GM18520 (cell line): ENCODE measurements around the gene KCTD11.
"Not testable (repeated sequence)": the region's sequence is repeated elsewhere in the genome, so short reads cannot be mapped to it uniquely, and the experiment has no call there.

Experiments
- ATAC-seq: cut with Tn5 transposase; IDR thresholded peaks from one replicate; pipeline ENCODE4 v1.9.1; 2021; ENCODE audit not compliant: unreplicated experiment

The KCTD11 gene

DNA sequence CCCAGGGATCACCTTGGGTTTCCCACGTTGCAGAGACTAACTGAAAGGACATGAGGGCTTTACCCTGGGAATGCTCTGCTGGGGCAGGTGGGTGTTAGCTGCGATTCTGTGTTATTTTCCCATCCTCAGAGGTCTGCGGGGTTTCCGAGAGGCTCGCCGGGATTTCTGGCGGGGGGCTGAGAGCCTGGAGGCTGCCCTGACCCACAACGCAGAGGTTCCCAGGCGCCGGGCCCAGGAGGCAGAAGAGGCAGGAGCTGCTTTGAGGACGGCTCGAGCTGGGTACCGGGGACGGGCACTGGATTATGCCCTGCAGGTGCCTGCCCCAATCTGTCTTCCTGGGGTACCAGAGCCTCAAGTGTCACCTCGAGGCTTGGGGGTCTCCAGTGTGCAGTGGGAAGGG is 8.7 kb upstream of the KCTD11 start:
- ATAC-seq, result no peak

DNA sequence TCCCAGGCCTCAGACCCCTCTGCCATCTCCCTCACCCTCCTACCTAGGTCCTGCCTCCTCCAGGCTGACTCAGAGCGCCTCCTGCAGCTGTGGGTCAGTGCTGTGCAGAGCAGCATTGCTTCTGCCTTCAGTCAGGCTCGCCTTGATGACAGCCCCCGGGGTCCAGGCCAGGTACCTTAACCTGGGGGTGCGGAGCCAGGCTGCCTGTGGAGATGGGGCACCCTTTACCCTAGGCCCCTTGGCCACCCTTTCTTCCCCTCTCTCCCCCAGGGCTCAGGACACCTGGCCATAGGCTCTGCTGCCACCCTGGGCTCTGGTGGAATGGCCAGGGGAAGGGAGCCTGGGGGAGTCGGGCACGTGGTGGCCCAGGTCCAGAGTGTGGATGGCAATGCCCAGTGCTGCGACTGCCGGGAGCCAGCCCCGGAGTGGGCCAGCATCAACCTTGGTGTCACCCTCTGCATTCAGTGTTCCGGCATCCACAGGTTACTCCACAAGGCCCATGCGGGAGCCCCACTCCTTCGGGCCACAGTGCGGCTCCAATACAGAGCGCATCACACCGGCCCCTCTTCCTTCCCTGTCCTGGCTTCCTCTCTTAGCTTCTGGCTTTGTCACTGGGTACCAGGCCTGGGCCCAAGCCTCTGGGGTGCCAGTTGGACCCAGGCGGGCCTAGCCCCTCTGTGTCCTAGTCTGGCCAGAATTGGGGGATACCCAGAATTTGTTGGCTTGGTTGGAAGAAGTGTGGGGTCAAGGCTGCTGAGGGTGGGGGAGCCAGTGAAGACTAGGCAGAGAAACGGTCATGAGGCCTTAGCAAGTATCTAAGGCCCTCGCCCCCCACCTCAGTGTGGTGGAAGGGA is 5.0 kb upstream of the KCTD11 start:
- no peak for ATAC-seq

DNA sequence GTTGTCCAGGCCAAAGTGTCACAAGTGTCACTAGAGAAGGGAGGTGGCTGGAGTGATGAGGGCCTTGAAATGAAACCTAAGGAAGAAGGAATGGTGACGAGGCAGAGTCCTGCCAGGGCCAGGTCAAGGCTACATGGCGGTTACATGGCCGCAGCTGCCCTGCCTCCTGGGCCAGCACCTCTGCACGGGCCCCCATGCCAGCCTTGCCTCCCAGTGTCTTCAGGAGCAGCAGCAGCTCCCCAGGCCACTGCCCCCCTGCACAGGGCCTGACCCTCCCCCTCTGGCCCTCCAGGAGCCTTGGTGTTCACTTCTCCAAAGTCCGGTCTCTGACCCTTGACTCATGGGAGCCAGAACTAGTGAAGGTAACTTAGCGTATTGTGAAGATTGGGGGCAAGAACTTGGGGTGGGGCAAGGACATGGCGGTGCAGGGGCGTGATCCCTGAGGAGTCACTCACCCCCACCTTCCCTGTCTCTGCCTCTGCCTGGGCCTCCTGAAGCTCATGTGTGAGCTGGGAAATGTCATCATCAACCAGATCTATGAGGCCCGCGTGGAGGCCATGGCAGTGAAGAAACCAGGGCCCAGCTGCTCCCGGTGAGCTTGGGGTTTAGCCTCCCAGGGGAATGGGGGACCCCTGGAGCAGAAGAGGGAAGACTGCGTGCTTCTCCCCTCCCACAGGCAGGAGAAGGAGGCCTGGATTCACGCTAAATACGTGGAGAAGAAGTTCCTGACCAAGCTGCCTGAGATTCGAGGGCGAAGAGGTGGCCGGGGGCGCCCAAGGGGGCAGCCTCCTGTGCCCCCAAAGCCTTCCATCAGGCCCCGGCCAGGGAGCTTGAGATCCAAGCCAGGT is 4.1 kb upstream of the KCTD11 start:
- ATAC-seq, result no peak

DNA sequence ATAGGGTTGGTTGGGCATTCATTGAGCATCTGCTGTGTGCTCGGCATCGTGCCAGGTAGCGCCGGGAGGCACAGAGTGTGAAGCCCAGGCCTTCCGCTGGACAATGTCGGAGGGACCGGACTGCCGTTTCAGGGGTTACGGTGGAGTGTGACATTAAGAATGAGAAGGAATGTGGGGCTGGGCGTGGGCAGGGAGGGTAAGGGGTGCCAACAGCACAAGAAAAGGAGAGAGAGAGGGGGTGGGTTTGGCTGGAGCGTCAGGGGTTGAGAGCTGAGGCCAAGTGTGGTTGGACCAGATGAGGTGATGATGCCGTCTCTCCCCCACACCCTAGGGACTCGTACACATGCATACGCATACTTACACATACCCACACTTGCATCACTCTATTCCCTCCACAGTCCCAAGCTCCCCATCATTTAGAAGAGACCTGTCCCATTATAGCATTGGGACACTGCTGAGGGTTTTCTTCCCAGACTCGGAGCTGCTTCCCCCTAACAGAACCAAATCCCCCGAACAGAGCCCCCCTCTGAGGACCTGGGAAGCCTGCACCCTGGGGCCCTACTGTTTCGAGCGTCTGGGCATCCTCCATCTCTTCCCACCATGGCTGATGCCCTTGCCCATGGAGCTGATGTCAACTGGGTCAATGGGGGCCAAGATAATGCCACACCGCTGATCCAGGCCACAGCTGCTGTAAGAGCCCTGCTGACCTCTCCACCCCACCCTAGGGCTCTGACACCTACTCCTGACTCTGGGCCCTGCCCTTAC is 3.3 kb upstream of the KCTD11 start:
- ATAC-seq, result no peak

DNA sequence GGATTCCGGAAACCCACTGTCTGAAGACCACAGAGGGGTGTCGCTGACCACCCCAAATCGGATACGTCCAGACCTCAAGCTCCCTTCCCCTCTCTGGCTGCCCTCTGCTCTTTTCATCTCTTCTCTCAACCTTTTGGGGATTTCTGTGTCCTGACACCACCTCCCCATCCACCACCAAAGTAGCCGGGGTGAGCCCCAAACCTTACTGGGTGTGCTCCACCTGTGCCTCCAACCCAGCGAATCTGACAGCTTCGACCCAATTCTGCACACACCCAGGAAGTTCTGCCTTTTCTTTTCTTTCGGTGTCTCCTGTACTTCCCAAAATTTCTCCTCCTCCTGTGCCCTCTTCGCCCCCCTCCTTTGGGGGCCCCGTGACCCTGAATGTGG is 534 bp downstream of the KCTD11 start:
- no peak for ATAC-seq

DNA sequence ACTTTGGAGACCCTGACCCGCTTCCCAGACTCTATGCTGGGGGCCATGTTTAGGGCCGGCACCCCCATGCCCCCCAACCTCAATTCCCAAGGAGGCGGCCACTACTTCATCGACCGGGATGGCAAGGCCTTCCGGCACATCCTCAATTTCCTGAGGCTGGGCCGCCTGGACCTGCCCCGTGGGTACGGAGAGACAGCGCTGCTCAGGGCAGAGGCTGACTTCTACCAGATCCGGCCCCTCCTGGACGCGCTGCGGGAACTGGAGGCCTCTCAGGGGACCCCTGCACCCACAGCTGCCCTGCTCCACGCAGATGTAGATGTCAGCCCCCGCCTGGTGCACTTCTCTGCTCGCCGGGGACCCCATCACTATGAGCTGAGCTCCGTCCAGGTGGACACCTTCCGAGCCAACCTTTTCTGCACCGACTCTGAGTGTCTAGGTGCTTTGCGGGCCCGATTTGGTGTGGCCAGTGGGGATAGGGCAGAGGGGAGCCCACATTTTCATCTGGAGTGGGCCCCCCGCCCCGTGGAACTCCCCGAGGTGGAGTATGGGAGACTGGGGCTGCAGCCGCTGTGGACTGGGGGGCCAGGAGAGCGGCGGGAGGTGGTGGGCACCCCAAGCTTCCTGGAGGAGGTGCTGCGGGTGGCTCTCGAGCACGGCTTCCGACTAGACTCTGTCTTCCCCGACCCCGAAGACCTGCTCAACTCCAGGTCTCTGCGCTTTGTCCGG is 1.1 kb downstream of the KCTD11 start:
- no peak for ATAC-seq

DNA sequence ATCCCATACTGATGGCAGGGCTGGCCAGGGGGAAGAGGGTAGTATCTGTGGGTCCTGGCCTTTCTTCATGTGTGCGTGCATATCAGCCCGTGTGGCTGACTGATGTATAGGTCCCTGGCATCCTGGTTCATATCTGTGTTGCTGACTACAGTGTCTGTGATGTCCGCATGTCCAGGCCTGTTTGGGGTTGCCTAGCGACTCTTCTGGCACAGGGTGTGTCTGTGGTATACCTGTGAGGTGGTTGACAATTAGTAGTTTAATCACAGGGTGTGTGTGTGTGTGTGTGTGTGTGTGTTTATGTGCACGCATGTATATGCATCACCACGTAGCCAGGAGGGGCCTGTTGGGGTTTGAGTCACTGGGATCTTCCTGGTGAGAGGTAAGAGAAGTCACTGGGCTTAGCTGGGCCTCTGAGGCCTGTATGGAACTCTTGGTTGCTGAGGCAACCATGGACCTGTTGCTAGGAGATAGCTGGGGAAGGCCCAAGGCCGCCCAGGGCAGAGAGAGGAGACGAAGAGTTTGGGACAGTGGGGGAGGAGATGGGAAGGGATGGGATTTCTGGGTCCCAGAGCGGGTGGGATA is 2.4 kb downstream of the KCTD11 start:
- no peak for ATAC-seq

DNA sequence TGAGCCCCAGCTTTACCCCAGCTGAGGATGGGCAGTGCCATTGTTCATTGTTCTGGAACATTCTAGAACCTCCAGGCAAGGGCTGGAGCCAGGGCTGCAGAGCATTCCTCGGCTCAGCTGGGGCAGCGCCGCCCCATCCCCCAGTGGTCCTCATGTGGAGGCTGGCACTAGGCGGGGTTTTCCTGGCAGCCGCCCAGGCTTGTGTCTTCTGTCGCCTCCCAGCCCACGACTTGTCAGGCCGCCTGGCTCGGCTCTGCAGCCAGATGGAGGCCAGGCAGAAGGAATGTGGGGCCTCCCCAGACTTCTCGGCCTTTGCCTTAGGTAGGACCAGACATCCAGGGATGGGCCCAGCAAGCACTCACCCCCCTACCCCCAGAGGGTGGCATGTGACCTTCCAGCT is 3.1 kb downstream of the KCTD11 start, which contains the start of gene TMEM95:
Gene TMEM95 (plus strand): TSS at position 104 of the 400 bp plus-strand sequence. CDS start 49 bp downstream, at position 153.
- ATAC-seq, result no peak

DNA sequence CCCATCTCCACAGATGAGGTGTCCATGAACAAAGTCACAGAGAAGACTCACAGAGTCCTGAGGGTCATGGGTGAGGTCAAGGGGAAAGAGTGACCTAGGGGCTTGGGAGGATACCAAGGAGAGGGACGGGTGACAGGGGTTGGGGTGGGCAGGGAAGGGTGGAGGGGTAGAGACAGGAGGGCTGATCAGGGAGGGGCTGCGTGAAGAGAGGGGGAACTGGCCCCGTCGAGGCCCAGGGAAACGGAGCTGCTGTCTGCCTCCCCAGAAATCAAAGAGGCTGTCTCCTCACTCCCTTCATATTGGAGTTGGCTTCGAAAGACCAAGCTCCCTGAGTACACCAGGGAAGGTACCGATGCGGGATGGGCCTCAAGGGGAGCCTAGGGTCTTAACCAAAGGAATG is 3.6 kb downstream of the KCTD11 start:
- ATAC-seq, result no peak

DNA sequence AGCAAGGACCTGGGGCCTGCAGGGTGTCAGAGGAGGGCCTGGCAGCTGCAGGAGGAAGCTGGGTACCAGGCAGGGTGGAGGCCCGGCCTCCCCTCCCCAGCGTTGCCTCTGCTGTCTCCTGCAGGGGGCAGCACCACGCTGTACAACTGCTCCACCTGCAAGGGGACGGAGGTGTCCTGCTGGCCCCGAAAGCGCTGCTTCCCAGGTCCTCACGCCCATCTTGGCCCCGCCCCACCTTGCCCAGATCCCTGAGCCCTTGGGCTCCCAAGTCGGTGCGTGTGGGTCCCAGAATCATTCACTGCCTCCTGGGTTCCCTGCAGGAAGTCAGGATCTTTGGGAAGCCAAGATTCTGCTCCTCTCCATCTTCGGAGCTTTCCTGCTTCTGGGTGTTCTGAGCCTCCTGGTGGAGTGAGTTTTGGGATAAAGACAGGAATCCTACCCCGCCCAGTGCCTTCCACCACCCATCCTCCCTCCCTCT is 4.1 kb downstream of the KCTD11 start:
- ATAC-seq, result no peak

DNA sequence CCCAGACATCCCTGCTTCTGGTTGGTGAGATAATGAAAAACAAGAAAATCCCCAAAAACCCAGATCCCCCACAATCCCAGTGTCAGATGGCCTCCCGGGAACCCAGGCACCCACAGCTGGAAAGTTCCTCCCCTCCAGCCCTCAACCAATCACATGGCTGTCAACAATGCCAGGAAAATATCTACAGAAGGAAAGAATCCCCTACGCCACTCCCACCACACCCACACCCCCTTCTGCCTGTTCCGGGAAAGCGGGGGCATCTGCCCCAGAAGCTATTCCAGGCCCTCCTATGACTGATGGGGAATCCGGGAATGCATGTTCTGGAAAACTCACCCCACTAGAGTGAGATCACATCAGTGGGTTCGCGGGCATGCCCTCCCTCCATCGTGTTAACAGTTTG is 4.8 kb downstream of the KCTD11 start:
- ATAC-seq, result no peak

DNA sequence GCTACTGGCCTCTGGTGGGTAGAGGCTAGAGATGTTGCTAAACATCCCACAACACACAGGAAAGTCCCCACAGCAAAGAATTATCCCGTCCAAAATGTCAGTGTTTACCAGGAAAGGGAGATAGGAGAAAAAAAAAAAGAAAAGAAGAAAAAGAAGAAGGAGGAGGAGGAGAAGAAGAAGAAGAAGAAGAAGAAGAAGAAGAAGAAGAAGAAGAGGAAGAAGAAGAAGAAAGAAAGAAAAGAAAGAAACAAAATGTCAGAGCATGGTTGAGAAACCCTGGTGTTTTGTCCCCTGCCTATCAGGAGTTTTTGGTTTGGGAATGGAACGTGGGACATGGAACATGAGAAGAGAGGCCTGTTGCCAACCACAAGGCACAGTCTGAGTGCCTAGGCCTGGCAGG is 5.4 kb downstream of the KCTD11 start:
- no peak for ATAC-seq

DNA sequence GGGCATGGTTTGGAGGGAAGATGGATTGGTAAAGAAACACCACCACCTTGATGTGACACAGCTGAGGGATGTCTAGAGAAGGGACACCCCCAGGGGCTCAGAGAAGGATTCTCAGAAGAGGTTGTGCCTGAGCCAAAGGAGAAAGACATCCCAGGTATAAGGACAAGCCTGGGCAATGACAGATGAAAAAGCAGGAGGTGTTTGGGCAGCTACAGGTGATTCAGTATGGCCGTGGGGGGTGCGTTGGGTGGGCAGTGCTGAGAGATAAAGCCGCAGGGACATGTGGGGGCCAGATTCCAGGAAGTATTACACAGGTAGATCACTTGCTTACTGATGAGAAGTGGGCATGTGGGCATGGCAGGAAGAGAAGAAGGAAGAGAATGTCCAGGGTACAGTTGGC is 9.9 kb downstream of the KCTD11 start:
- ATAC-seq, result no peak

DNA sequence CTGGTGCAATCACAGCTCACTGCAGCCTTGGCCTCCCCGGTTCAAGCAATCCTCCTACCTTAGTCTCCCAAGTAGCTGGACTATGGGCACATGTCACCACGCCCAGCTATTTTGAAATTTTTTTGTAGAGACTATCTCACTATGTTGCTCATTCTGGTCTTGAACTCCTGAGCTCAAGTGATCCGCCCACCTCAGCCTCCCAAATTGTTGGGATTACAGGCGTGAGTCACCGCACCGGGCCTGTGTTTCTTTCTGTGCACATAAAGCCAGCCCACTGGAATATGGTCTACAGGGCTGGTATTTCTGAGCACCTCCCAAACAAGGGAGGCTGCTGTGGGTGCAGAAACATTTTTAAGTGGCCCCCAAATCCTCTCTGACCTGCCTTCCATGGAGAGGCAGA is 11.3 kb downstream of the KCTD11 start:
- no peak for ATAC-seq

DNA sequence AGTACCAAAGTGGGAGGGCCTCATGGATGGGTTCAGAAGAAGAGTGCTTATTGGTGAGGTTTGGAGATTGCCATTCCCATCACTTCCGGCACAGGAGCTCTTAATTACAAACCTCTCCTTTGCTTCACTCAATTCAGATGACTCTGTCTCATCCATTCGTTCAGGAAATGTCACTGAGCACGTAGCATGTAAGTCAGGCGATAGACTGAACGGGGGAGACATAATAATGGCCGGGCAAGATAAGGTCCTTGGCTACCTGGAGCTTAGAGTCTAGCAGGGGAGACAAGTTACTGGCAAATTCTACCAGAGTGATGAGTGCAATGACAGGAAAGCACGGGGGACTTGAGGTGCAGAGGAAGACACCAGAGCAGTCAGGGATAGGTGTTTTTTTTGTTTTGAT is 14.0 kb downstream of the KCTD11 start:
- not testable (repeated sequence) for ATAC-seq

DNA sequence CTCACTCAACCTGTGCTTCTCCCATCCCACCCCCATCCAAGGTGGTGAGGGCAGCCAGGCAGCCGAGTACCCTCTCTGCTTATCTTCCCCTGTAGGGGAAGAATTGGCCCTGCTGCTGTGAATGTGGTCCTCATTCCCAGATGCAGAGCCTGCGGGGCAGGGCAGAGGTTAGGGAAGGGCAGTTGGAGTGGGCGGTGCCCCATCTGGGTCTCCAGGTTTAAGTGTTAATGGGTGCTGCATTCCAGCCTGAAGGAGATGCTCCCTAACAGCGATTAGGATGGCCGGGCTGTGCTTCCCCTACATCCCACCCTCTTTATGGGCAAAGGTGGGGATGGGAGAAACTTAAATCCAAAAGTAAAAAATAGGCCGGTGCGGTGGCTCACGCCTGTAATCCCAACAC is 15.1 kb downstream of the KCTD11 start:
- no peak for ATAC-seq

DNA sequence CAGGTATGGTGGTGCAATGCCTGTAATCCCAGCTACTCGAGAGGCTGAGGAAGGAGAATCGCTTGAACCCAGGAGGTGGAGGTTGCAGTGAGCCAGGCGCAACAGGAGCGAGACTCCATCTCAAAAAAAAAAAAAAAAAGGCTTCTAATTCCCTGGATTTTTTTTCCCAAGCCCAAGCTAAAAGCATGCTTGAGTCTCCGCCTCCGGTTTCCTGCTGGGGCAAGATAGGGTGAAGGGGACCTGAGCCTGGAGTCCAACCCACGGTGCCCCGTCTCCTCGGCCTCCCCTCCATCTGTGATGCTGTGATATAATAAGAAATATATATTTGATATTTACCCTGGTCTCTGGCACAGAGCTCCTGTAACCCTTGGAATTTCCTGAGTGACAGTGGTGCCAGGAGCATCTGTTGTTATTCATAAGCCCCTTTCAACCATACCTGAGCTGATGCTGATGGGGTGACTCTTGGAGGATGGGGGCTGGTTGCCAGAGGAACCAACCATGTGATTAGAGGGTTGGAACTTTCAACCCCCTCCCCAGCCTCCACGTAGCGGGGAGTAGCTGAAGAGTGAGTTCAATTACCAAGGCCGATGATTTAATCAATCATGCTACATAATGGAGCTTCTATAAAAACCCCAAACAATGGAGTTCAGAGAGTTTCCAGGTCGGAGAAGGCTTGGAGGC is 16.1 kb downstream of the KCTD11 start:
- no peak for ATAC-seq

DNA sequence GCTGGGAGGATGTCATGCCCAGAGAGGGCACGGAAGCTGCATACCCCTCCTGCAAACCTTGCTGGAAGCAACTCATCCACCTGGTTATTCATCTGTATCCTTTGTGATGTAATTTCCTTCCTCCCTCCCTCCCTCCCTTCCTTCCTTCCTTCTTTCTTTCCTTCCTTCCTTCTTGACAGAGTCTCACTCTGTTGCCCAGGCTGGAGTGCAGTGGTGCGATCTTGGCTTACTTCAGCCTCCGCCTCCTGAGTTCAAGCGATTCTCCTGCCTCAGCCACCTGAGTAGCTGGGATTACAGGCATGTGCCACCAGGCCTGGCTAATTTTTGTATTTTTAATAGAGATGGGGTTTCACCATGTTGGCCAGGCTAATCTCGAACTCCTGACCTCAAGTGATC is 16.6 kb downstream of the KCTD11 start:
- not testable (repeated sequence) for ATAC-seq

DNA sequence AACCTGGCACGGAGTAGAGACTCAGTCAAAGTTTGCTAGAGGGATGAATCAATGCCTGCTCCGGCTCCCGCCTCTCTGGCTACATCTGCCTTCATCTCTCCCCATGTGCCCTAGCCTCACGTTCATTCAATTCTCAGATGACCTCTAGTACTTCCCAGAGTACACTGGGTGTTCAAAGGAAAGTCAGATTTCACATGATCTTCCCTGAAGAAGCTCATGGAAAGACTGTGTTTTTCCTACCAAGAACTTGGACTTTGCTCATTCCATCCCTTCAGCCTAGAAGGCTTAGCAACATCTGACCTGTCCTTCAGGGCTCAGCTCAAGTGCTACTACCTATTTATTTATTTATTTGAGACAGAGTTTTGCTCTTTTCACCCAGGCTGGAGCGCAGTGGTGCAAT is 17.9 kb downstream of the KCTD11 start:
- ATAC-seq, result no peak

DNA sequence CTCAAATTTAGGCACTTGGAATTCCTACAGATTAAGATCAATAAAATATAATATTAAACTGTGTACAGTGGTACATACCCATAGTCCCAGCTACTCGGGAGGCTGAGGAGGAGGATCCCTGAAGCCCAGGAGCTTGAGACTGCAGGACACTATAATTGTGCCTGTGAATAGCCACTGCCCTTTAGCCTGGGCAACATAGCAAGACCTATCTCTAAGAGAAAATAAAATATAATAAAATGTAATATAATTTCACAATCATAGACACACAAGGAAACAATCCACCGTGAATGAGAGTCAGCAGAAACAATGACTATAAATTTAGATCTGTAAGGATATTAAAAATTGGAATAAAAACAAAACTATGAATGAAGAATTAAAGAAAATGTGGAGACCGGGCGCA is 18.9 kb downstream of the KCTD11 start:
- ATAC-seq, result no peak
